GM19467 (cell line): ENCODE measurements around the gene RNPS1.
A peak's percentile ranks its signal among the peaks of the same experiment; 100 is the strongest.
"Not testable (repeated sequence)": the region's sequence is repeated elsewhere in the genome, so short reads cannot be mapped to it uniquely, and the experiment has no call there.

Source experiments
- ATAC-seq: cut with Tn5 transposase; IDR thresholded peaks from one replicate; pipeline ENCODE4 v1.9.1; 2021; ENCODE audit warnings: mild to moderate bottlenecking, moderate library complexity; ENCODE audit not compliant: unreplicated experiment

Gene RNPS1

GRCh38 chr16:2258530-2258929 lies 9.4 kb downstream of the RNPS1 start:
- ATAC-seq, result not testable (repeated sequence)

DNA sequence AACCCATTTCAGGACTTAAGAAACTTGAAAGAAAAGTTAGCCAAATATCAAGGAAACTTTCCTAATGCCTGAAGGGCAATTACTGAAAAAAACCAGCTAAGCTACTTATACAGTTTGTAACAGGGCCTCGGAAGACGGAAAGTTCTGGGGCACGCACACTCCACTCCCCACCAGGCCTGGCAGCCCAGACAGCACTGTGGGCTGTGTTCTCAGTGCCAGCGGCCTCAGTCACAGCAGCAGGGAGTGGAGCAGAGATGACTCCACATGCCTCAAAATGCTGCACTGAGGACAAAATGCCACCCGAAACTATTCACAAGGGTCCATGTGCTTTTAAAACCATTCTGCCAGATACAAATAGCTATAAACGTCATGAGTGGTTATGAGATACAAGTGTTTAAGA lies 10.2 kb downstream of the RNPS1 start:
- no peak for ATAC-seq

DNA sequence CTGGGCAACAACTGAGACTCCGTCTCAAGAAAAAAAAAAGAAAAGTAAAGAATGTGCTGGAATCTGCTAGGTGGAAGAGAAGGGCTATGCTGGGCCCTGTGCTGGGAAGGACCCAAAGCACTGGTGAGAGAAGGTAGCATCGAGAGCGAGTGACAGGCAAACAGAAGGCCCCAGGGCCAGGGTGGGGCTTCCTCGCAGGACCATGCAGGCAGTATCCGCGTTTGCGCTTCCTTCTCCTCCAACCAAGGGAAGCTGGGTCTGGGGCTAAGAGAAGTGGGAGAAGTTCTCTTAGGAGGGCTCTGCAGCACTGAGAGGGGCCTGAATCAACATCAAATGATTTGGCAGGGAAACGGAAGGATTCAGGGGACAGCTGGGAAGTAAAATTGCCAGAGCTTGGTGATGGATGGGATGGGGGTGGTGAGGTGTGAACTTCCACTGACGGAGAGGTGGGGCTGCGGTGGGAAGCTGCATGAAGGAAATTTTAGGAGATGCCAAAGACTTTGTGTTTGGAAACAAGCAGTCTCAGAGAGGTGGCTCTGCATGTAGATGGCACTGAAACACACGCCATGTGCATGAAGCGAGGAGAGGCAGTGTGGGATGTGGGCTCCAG lies 11.3 kb downstream of the RNPS1 start:
- no peak for ATAC-seq

DNA sequence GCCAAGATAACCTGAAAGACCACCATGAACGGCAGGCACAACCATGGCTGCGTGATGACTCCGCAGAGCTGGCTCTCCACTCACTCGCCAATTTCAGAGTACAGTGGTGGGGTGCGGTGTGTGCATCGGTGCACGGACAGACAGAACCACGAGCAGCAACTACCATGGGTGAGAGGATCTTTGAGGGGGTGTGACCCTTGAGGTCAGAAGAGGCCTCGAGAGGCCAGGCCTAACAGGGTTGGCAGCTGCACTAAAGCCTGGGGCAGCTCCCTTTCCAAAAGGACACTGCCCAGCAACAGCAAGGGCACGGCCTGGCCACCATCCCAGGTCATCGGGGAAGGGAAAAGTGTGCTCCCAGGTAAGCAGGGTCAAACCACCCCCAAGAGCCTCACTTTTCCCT lies 14.6 kb downstream of the RNPS1 start:
- no peak for ATAC-seq

DNA sequence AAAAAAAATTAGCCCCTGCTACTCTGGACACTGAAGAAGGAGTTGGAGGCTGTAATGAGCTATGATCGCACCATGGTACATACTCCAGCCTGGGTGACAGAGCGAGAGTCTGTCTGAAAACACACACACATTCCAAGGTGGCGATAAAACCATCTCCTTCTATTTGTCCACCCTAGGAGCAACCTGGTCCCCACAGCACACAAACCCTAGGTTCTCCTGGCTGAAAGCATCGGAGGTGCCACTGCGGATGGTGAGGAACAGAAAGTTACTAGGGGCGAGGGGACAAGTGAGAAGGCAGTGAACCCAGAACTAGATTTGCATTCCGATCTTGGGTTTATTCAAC lies 15.1 kb downstream of the RNPS1 start:
- ATAC-seq, result no peak

- peak; percentile 87 for ATAC-seq
Measured at GRCh38 chr16:2251296-2252111, 16.4 kb downstream of the RNPS1 start, which contains the start of gene ECI1. ECI1 (minus strand) TSS chr16:2251587; CDS start chr16:2251566, 21 bp downstream.

DNA sequence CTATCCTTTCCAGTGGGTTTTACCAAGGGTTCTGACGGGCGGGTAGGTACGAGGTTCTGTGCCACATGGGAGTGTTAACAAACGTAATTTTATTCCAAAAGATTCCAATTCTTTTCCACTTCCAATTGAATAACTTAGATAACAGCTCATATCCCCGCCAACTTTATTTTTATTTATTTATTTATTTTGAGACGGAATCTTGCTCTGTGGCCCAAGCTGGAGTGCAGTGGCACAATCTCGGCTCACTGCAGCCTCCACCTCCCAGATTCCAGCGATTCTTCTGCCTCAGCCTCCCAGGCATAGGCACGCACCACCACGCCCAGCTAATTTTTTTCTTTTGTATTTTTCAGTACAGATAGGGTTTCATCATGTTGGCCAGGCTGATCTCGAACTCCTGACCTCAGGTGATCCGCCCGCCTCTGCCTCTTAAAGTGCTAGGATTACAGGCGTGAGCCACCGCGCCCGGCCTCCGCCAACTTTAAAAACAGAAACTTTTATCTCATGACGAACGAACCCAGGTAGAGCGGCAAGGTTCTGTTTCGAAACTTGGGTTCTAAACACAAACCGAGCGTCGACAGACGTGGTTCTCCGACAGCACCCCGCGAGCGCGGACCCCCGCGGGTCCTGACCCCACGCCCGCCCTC lies 17.2 kb downstream of the RNPS1 start:
- no peak for ATAC-seq

- ATAC-seq, result no peak
Measured at GRCh38 chr16:2246301-2246885, 21.5 kb downstream of the RNPS1 start.

DNA sequence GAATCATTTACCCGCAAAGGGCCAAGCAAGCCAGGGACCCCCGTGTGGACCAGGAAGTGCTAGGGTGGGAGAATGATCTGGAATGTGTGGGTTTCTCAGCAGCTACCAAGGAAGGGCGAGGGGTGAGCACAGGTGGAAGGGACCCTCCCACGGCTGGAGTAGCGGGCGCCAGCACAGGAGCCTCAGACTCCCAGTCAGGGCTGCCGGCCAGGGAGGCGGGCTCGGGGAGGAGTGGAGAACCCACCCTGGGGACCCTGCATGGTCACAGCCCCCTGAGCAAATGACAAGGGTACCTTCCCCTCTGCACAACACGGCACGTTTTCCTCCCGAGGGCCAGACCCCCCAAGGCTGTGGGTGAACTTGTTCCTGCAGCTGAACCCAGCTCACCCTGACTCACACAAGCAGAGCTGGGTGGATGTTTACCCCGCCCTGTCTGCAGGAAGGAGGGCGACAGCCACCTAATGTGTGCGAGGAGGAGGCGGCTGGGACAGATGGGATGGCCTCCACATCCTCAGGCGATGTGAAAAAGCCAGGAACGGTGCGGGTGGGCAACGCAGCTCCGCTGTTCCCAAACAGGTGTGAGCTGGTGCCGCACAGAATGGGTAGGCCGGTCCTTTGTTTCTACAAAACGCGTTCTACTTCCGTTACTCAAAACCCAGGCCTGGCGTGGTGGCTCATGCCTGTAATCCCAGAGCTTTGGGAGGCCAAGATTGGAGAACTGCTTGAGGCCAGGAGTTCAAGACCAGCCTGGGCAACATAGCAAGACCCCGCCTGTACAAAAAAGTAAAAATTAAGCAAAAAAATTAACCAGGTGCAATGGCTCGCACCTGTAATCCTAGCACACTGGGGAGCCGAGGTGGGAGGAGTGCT lies 22.8 kb downstream of the RNPS1 start:
- no peak for ATAC-seq

GRCh38 chr16:2244301-2244700 lies 23.6 kb downstream of the RNPS1 start:
- no peak for ATAC-seq

GRCh38 chr16:2243781-2244180 lies 24.1 kb downstream of the RNPS1 start:
- ATAC-seq, result no peak

- no peak for ATAC-seq
Measured at GRCh38 chr16:2243031-2243528, 24.8 kb downstream of the RNPS1 start.

DNA sequence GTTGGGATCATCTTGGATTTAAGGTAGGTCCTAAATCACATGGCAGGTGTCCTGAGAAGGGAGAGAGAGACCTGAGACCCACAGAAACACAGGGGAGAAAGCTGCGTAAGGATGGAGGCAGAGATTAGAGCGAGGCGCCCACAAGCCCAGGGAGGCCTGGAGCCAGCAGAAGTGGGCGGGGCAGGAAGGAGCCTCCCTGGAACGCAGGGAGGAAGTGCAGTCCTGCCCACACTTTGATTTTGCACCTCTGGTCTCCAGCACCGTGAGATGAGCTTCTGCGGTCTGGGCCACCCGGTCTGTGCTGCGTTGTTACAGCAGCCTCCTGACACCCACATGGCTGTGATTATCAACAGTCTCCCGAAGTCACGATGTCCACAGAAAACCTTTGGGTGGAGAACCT lies 25.3 kb downstream of the RNPS1 start:
- no peak for ATAC-seq

- not testable (repeated sequence) for ATAC-seq
Measured at GRCh38 chr16:2240331-2240730, 27.6 kb downstream of the RNPS1 start.

- no peak for ATAC-seq
Measured at GRCh38 chr16:2238838-2239675, 28.9 kb downstream of the RNPS1 start.

- no peak for ATAC-seq
Measured at GRCh38 chr16:2238150-2238837, 29.6 kb downstream of the RNPS1 start.

DNA sequence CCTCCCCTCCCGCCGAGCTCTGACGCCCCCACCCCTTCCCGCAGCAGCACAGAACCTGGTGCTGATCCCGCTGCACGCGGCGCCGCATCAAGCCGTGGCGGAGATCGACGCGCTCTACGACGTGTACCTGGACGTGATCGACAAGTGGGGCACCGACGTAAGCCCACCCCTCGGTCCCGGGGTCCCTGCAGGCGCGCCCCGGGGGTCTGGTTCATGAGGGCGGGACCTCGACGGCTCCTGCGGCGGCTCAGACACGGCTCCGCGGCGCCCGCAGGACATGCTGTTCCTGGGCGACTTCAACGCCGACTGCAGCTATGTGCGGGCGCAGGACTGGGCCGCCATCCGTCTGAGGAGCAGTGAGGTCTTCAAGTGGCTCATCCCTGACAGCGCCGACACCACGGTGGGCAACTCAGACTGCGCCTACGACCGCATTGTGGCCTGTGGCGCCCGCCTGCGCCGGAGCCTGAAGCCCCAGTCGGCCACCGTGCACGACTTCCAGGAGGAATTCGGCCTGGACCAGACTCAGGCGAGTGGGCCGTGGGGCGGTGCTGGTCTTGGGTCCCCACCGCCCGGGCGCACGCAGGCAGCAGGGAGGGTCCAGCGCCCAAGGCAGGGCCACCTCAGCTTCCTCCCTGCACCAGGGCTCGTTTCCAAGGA lies 30.3 kb downstream of the RNPS1 start:
- ATAC-seq, result no peak

- no peak for ATAC-seq
Measured at GRCh38 chr16:2237102-2237482, 30.8 kb downstream of the RNPS1 start.
